Measurements from ENCODE around the gene PFKP. TPM values are rescaled to one million over a fixed set of nuclear protein-coding genes. Genes with fewer than 3 reads are reported as not detected.
A peak's percentile ranks its signal among the peaks of the same experiment; 100 is the strongest.

PFKP gene
- total RNA-seq, 1 donor from 2014 or later = 42.8 TPM

DNA sequence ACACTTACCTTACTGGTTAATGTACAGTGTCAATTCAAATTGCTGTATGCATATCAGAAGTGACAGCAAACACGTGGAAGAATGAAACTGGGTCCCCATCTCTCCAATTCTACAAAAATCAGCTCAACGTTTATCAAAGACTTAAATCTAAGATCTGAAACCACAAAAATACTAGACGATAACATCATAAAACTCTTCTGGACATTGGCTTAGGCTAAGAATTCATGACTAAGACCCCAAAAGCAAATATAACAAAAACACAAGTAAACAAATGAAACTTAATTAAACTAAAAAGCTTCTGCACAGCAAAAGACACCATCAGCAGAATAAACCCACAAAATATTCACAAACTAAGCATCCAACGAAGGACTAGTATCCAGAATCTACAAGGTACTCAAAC lies 35.9 kb upstream of the PFKP start:
- DNase-seq (no peak), ATAC-seq (ENCODE audit: low read depth) (no peak)
- intact Hi-C loops (cut with micrococcal nuclease) = no loop called here
- POLR2A ChIA-PET = no interaction called here
- CTCF ChIA-PET = no interaction called here
- Mint-ChIP-seq H3K4me1 (peaks cover 31% of the 10 kb centered on the region), H3K4me3 (no peak overlapping the region), H3K27me3 (peaks cover 7% of the 10 kb centered on the region), H3K27ac (no peak overlapping the region), H3K9me3 (peaks cover 4% of the 10 kb centered on the region), H3K36me3 (ENCODE audit: low read depth) (no peaks in the 10 kb centered on the region)
- TF ChIP-seq, protein P1, sequence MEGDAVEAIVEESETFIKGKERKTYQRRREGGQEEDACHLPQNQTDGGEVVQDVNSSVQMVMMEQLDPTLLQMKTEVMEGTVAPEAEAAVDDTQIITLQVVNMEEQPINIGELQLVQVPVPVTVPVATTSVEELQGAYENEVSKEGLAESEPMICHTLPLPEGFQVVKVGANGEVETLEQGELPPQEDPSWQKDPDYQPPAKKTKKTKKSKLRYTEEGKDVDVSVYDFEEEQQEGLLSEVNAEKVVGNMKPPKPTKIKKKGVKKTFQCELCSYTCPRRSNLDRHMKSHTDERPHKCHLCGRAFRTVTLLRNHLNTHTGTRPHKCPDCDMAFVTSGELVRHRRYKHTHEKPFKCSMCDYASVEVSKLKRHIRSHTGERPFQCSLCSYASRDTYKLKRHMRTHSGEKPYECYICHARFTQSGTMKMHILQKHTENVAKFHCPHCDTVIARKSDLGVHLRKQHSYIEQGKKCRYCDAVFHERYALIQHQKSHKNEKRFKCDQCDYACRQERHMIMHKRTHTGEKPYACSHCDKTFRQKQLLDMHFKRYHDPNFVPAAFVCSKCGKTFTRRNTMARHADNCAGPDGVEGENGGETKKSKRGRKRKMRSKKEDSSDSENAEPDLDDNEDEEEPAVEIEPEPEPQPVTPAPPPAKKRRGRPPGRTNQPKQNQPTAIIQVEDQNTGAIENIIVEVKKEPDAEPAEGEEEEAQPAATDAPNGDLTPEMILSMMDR (IDR thresholded peaks at IDR 0.05) = no peak

DNA sequence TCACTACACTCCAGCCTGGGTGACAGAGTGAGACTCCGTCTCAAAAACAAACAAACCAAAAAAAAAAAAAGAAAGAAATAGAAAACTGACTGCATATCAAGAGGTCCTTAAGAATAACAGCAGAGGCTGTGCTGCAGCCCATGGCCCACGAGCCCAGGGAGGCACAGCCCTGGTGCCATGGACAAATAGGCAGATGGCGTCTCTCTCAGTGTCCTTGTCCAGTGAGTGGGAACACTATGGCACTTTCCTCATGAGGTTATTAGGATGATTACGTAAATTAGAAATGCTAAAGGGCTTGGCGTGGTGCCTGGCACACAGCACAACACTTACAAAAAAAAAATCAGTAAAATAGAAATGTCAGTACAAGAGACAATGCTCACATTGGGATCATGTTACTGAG lies 33.4 kb upstream of the PFKP start:
- ChIA-PET POLR2A (no interaction called here), CTCF (no interaction called here)
- Mint-ChIP-seq H3K27me3 (peaks cover 5% of the 10 kb centered on the region), H3K9me3 (peaks cover 8% of the 10 kb centered on the region), H3K4me1 (peaks cover 43% of the 10 kb centered on the region), H3K4me3 (no peak overlapping the region), H3K36me3 (ENCODE audit: low read depth) (no peaks in the 10 kb centered on the region), H3K27ac (no peak overlapping the region)
- DNase-seq (no peak), ATAC-seq (ENCODE audit: low read depth) (no peak)
- TF ChIP-seq, protein P1 (IDR thresholded peaks at IDR 0.05) = no peak
- intact Hi-C loops (cut with micrococcal nuclease) = no loop called here

DNA sequence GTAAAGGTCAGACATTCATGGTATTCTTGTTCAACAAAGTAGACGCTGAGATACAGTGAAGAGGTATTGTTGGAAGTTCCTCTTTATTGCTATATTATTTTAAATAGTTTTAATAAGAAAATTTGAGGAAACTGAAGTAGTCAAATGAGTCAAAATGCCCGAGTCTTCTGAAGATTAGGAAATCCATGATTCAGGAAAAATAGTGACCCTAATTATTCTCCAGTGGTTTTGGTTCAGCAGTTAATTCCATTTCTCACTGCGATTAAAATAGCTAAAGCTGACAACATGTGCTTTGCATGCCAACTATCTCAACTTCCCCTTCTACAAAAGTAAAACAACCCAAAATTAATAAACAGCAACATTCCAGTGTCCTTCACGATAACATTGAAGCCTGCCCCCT lies 32.7 kb upstream of the PFKP start:
- DNase-seq (no peak), ATAC-seq (ENCODE audit: low read depth) (no peak)
- peak overlapping the region; percentile 78 for H3K27ac Mint-ChIP-seq
- CTCF ChIA-PET = interaction anchor here (0.8 kb wide), 1 partner anchor 9 kb away, joined by 3 read pairs; no protein-coding TSS in a partner anchor
- TF ChIP-seq, protein P1 (IDR thresholded peaks at IDR 0.05) = no peak
- no peaks in the 10 kb centered on the region for H3K36me3 Mint-ChIP-seq (ENCODE audit: low read depth)
- H3K4me1 Mint-ChIP-seq = peaks cover 43% of the 10 kb centered on the region
- H3K9me3 Mint-ChIP-seq = peaks cover 11% of the 10 kb centered on the region
- H3K27me3 Mint-ChIP-seq = peaks cover 5% of the 10 kb centered on the region
- POLR2A ChIA-PET = no interaction called here
- intact Hi-C loops (cut with micrococcal nuclease) = loop anchor here (5.0 kb wide), 1 partner anchor 1372 kb away; no protein-coding TSS in a partner anchor
- H3K4me3 Mint-ChIP-seq = peak overlapping the region; percentile 44

DNA sequence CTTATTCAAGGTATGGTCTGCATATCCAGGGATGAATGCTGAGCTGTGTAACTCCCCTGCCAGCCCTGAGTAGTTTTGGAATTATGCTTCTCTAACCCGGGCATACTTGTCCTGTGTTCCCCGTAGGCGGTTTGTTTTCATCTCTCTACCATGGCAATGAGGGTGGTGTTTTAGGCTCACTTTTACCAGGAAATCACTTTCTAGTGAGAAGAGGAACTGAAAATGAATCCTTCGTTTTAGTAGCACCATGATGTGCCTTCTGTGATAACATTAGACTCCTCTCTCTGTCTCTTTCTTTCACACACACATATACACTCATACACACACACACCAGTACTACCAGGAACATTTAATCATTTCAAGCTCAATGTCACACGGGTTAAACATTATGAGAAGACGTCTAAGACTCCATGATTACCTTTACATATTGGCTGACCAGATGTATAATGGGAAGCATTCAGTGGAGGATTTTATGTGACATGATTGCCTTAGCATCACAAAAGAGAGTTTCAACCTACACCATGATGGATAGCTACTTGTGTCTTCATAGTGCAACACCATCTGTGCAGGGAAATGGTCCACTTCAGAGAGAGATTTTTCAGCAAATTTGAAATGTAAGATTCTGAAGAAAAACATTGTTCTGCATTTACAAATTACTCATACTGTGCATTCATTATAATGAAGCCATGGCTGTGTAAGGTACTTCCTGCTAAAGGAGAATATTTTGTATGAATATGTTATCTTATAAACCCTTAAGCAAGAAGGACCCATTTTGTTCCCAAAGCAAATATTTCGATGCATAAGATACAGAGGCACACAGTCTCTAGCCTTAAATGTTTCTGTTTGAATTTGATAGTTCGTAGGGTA lies 31.0 kb upstream of the PFKP start:
- CTCF ChIA-PET = no interaction called here
- H3K4me1 Mint-ChIP-seq = peaks cover 45% of the 10 kb centered on the region
- peak overlapping the region; percentile 78 for H3K27ac Mint-ChIP-seq
- DNase-seq (no peak), ATAC-seq (ENCODE audit: low read depth) (peak; percentile 90)
- peaks cover 11% of the 10 kb centered on the region for H3K9me3 Mint-ChIP-seq
- TF ChIP-seq, protein P1 (IDR thresholded peaks at IDR 0.05) = no peak
- intact Hi-C loops (cut with micrococcal nuclease) = loop anchor here (1.0 to 5.0 kb wide), 3 partner anchors 28 to 1374 kb away; no protein-coding TSS in a partner anchor
- no peaks in the 10 kb centered on the region for H3K27me3 Mint-ChIP-seq
- POLR2A ChIA-PET = no interaction called here
- peak overlapping the region; percentile 25 for H3K4me3 Mint-ChIP-seq
- H3K36me3 Mint-ChIP-seq (ENCODE audit: low read depth) = no peaks in the 10 kb centered on the region

DNA sequence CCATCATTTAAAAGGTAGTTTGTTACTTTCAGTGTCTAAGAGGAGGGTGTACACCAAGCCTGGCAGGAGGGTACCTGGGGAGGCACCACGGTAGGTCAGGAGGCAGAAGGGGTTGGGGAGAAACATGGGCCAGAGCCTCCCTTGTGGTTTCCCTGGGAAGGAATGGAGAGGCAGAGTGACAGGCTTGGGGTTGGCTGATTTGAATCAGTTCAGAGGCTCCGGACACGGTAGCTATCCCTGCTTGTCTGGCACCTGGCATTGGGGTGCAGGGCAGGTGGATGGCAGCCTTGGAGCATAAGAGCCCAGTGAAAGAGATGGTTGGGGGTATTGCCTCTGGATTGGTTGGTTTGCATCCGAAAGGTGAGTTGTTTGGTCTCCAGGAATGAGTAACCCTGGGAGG lies 30.2 kb upstream of the PFKP start:
- Mint-ChIP-seq H3K4me3 (no peak overlapping the region), H3K36me3 (ENCODE audit: low read depth) (no peaks in the 10 kb centered on the region), H3K9me3 (peaks cover 11% of the 10 kb centered on the region), H3K27ac (peak overlapping the region; percentile 12), H3K4me1 (peaks cover 45% of the 10 kb centered on the region), H3K27me3 (no peaks in the 10 kb centered on the region)
- DNase-seq (no peak), ATAC-seq (ENCODE audit: low read depth) (no peak)
- CTCF ChIA-PET = no interaction called here
- TF ChIP-seq, protein P1 (IDR thresholded peaks at IDR 0.05) = no peak
- POLR2A ChIA-PET = no interaction called here
- intact Hi-C loops (cut with micrococcal nuclease) = loop anchor here (2.0 to 5.0 kb wide), 2 partner anchors 28 to 1375 kb away; no protein-coding TSS in a partner anchor
